Measurements from ENCODE around the gene FGD1. TPM values are rescaled to one million over a fixed set of nuclear protein-coding genes. Genes with fewer than 3 reads are reported as not detected.

Gene FGD1
- total and polyA plus RNA-seq, 9 donors = 4.3 to 14.7 (median 12.5) TPM

DNA sequence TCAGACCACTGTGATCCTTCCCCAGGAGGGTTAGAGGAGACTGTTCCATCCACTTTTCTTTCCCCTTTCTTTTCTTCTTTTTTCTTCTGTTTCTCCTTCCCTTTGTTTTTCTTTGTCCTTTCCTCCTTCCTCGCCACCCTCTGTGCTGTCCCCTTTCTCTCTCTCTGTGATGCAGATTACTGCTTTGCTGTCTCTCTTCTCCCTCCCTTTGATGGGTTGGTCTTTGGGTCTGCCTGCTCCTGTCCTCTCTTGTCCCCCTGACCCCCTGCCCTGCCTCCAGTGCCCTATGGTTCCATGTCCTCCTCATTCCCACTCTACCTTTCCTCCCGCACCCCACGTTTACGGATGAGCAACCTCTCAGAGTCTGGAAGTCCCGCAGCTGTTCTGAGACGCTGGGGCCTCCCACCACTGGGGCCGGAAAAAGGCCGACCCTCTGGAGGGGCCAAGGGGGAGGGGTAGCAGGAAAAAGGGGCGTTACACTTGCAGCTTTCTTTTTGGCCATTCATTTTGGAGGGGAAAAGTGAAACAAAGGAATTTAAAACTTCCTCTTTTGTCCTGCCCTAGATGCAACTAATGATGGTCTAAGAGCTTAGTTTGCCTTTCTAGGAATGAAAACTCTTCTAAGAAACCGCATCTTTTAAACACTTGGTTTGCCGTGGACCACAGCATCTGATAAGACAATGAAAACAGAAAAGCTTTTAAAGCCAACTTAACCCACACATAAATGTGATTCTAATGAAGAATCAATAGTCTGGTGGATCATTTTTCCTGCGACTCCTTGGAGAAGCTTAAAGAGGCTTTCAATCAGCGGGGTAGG is 80.3 kb downstream of the FGD1 start:
- intact Hi-C loops (cut with DNase I) = no loop called here
- no peaks in the 10 kb centered on the region for H3K9me3 ChIP-seq
- TF ChIP-seq, protein P1, sequence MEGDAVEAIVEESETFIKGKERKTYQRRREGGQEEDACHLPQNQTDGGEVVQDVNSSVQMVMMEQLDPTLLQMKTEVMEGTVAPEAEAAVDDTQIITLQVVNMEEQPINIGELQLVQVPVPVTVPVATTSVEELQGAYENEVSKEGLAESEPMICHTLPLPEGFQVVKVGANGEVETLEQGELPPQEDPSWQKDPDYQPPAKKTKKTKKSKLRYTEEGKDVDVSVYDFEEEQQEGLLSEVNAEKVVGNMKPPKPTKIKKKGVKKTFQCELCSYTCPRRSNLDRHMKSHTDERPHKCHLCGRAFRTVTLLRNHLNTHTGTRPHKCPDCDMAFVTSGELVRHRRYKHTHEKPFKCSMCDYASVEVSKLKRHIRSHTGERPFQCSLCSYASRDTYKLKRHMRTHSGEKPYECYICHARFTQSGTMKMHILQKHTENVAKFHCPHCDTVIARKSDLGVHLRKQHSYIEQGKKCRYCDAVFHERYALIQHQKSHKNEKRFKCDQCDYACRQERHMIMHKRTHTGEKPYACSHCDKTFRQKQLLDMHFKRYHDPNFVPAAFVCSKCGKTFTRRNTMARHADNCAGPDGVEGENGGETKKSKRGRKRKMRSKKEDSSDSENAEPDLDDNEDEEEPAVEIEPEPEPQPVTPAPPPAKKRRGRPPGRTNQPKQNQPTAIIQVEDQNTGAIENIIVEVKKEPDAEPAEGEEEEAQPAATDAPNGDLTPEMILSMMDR (IDR thresholded peaks at IDR 0.05) = no peak
- TF ChIP-seq EP300 (IDR thresholded peaks at IDR 0.05) (no peak), POLR2A (IDR thresholded peaks at IDR 0.05) (no peak)
- no peak overlapping the region for H3K4me3 ChIP-seq
- H3K36me3 ChIP-seq = no peaks in the 10 kb centered on the region
- H3K27ac ChIP-seq = no peak overlapping the region
- WGBS, 3 donors = 39 to 45% (median 40%) methylated on average over 13 of the region's 13 CpGs
- no peaks in the 10 kb centered on the region for H3K27me3 ChIP-seq
- DNase-seq = no peak
- H3K4me1 ChIP-seq (ENCODE audit: insufficient read depth) = no peaks in the 10 kb centered on the region

DNA sequence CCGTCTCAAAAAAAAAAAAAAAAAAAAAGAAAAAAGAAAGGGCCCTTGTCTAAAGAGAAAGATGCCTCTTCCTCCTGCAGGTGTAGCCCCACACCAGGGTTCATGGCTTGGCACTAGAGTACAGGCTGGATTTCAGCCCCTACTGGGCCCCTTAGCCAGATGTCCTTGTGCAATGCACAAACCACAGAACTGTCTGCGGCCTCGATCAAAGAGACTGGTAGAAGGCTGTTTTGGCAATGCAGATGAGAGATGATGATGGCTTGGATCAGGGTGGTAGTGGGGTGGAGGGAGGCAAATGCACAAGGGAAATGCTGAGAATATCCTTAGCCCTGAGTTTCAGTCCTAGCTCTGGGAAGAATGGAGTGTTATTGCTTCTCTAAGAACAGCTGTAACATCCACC is 82.3 kb downstream of the FGD1 start:
- no peak for DNase-seq
- Histone ChIP-seq H3K27ac (no peak overlapping the region), H3K9me3 (no peaks in the 10 kb centered on the region), H3K36me3 (no peaks in the 10 kb centered on the region), H3K4me3 (no peak overlapping the region), H3K4me1 (ENCODE audit: insufficient read depth) (no peaks in the 10 kb centered on the region), H3K27me3 (no peaks in the 10 kb centered on the region)
- 71 to 78% (median 73%) methylated on average over 3 of the region's 3 CpGs for WGBS, 3 donors
- TF ChIP-seq, protein P1 (IDR thresholded peaks at IDR 0.05) = no peak
- TF ChIP-seq POLR2A (IDR thresholded peaks at IDR 0.05) = no peak
- TF ChIP-seq EP300 (IDR thresholded peaks at IDR 0.05) = no peak
- intact Hi-C loops (cut with DNase I) = no loop called here

DNA sequence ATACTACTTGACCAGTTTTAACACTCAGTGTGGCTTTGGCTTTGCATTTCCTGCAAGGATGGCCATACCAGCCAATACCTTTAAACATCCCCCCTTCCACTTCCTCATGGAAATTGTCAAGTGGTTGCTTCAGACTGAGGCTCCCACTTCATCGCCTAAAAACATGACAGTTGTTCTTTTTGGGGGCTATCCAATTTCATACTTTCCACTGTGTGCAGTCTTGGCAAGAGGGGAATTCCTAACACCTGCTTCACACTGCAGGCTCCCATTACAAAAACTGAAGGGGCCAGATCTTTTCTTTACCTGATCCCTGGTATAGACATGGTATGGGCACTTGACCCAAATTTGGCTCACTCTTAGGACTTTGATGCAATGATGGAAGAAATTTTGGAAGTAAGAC is 84.3 kb downstream of the FGD1 start:
- H3K27me3 ChIP-seq = no peaks in the 10 kb centered on the region
- 58 to 72% (median 64%) methylated on average over 1 of the region's 1 CpG for WGBS, 3 donors
- intact Hi-C loops (cut with DNase I) = no loop called here
- no peak for DNase-seq
- H3K4me1 ChIP-seq (ENCODE audit: insufficient read depth) = no peaks in the 10 kb centered on the region
- TF ChIP-seq POLR2A (IDR thresholded peaks at IDR 0.05) (no peak), EP300 (IDR thresholded peaks at IDR 0.05) (no peak)
- TF ChIP-seq, protein P1 (IDR thresholded peaks at IDR 0.05) = no peak
- H3K27ac ChIP-seq = no peak overlapping the region
- H3K9me3 ChIP-seq = no peaks in the 10 kb centered on the region
- H3K4me3 ChIP-seq = no peak overlapping the region
- H3K36me3 ChIP-seq = no peaks in the 10 kb centered on the region

DNA sequence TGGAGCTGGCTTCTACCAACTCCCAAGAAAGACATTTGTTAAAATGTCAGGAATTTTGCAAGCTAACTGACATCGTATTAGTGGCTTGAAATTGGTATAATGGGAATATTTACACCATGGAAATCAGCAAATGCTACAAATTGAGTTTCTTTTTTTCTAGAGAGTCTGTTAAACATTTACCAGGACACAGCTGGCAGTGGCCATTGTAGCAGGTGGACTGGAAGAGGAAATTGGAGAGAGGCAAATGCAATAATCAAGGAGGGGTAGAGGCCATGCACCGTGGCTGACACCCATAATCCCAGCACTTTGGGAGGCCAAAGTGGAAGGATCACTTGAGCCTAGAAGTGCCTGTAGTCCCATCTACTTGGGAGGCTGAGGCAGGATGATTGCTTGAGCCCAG is 88.8 kb downstream of the FGD1 start:
- TF ChIP-seq EP300 (IDR thresholded peaks at IDR 0.05) (no peak), POLR2A (IDR thresholded peaks at IDR 0.05) (no peak)
- TF ChIP-seq, protein P1 (IDR thresholded peaks at IDR 0.05) = no peak
- no peak overlapping the region for H3K4me3 ChIP-seq

More for the DNA sequence above, 88.8 kb downstream of the FGD1 start:
- Histone ChIP-seq H3K27ac (no peak overlapping the region), H3K36me3 (no peaks in the 10 kb centered on the region), H3K4me1 (ENCODE audit: insufficient read depth) (no peaks in the 10 kb centered on the region), H3K27me3 (no peaks in the 10 kb centered on the region), H3K9me3 (no peaks in the 10 kb centered on the region)
- DNase-seq = no peak
- intact Hi-C loops (cut with DNase I) = no loop called here
- WGBS, 3 donors = 58 to 75% (median 63%) methylated on average over 2 of the region's 2 CpGs

Measured in ovary (tissue), 9 donors.